GM23338 (cell line): ENCODE measurements around the gene KIF15. TPM values are rescaled to one million over a fixed set of nuclear protein-coding genes. Genes with fewer than 3 reads are reported as not detected.

Source experiments
- ATAC-seq: fragments of 200-7000 bp; cut with Tn5 transposase; 3 replicates; pipeline ENCODE4 v1.9.1; 2020
- DNase-seq: peaks from one replicate; pipeline ENCODE4 v3.0.0-alpha.2; 2015; ENCODE audit warnings: low spot score
- H2AFZ ChIP-seq: fragments of 200-600 bp; sonication (generic); 2 replicates; pipeline ENCODE4 v1.8.0; 2016; ENCODE audit warnings: antibody characterized with exemption, mild to moderate bottlenecking, moderate library complexity
- H3F3A ChIP-seq: fragments of 200-600 bp; sonication (generic); replicated peaks from 2 replicates; pipeline ENCODE4 v1.8.0; 2017; ENCODE audit warnings: antibody characterized with exemption, mixed run types, low read depth
- H3K27ac ChIP-seq: fragments of 200-600 bp; sonication (generic); 2 replicates; pipeline ENCODE4 v1.6.1; 2016; ENCODE audit warnings: low read depth
- H3K27me3 ChIP-seq: fragments of 200-600 bp; sonication (generic); 2 replicates; pipeline ENCODE4 v1.8.0; 2016; ENCODE audit warnings: mild to moderate bottlenecking, mixed run types, moderate library complexity; ENCODE audit not compliant: insufficient read depth
- H3K36me3 ChIP-seq: fragments of 200-600 bp; sonication (generic); 2 replicates; pipeline ENCODE4 v1.8.0; 2016; ENCODE audit warnings: mild to moderate bottlenecking; ENCODE audit not compliant: insufficient read depth
- H3K4me1 ChIP-seq: fragments of 200-600 bp; sonication (generic); 2 replicates; pipeline ENCODE4 v1.8.0; 2016; ENCODE audit warnings: mild to moderate bottlenecking, moderate library complexity; ENCODE audit not compliant: insufficient read depth
- H3K4me2 ChIP-seq: fragments of 200-600 bp; sonication (generic); 2 replicates; pipeline ENCODE4 v1.7.1; 2017; ENCODE audit warnings: mixed run types
- H3K4me3 ChIP-seq: fragments of 200-600 bp; sonication (generic); 2 replicates; pipeline ENCODE4 v1.6.1; 2016; ENCODE audit warnings: mixed run types
- H3K79me2 ChIP-seq: fragments of 200-600 bp; sonication (generic); replicated peaks from 2 replicates; pipeline ENCODE4 v1.8.0; 2017; ENCODE audit warnings: mild to moderate bottlenecking; ENCODE audit not compliant: insufficient read depth
- H3K9me2 ChIP-seq: fragments of 200-600 bp; sonication (generic); 2 replicates; pipeline ENCODE4 v1.8.0; 2017; ENCODE audit not compliant: insufficient read depth
- H4K20me1 ChIP-seq: fragments of 200-600 bp; sonication (generic); replicated peaks from 2 replicates; pipeline ENCODE4 v1.8.0; 2017; ENCODE audit warnings: mild to moderate bottlenecking; ENCODE audit not compliant: insufficient read depth
- H3K27ac Mint-ChIP-seq: 2 replicates; pipeline ENCODE4 v1.8.0; 2020; ENCODE audit warnings: inconsistent platforms, mild to moderate bottlenecking, moderate library complexity, mixed read lengths
- H3K27me3 Mint-ChIP-seq: 3 replicates; pipeline ENCODE4 v1.8.0; 2022; ENCODE audit warnings: low read depth, mild to moderate bottlenecking, moderate library complexity, mixed read lengths, inconsistent platforms; ENCODE audit not compliant: insufficient read depth, poor library complexity
- H3K36me3 Mint-ChIP-seq: 3 replicates; pipeline ENCODE4 v1.8.0; 2021; ENCODE audit warnings: low read depth, mild to moderate bottlenecking, inconsistent platforms, moderate library complexity, mixed read lengths
- H3K4me1 Mint-ChIP-seq: 3 replicates; pipeline ENCODE4 v1.8.0; 2020; ENCODE audit warnings: mild to moderate bottlenecking, inconsistent platforms, mixed read lengths
- H3K4me3 Mint-ChIP-seq: 3 replicates; pipeline ENCODE4 v1.8.0; 2021; ENCODE audit warnings: moderate library complexity, mild to moderate bottlenecking, inconsistent platforms, mixed read lengths
- H3K9me3 Mint-ChIP-seq: 3 replicates; pipeline ENCODE4 v1.8.0; 2020; ENCODE audit warnings: moderate library complexity, mild to moderate bottlenecking, inconsistent platforms, mixed read lengths
- CREB1 ChIP-seq: fragments of 250-450 bp; sonication (Bioruptor Pico); IDR thresholded peaks from 2 replicates; pipeline ENCODE4 v1.5.0; 2020; ENCODE audit warnings: low read depth, mild to moderate bottlenecking, moderate library complexity
- EZH2 ChIP-seq: fragments of 200-600 bp; sonication (generic); IDR thresholded peaks from one replicate; pipeline ENCODE4 v1.8.0; 2017; ENCODE audit warnings: antibody characterized with exemption, mild to moderate bottlenecking, low read depth; ENCODE audit not compliant: unreplicated experiment
- JUNB ChIP-seq: IDR thresholded peaks from one replicate; pipeline ENCODE4 v1.6.1; 2016; ENCODE audit warnings: antibody characterized with exemption; ENCODE audit not compliant: unreplicated experiment
- STAT1 ChIP-seq: IDR thresholded peaks from one replicate; pipeline ENCODE4 v1.6.1; 2016; ENCODE audit warnings: antibody characterized with exemption; ENCODE audit not compliant: unreplicated experiment
- ZNF114 ChIP-seq: fragments of 250-450 bp; sonication (Bioruptor Pico); IDR thresholded peaks from 2 replicates; pipeline ENCODE4 v1.5.0; 2020; ENCODE audit warnings: mild to moderate bottlenecking, moderate library complexity
- polyA plus RNA-seq: library from polyadenylated mRNA; unstranded; fragments of >200 nt; fragmentation: Nextera tagmentation; extraction: Ambion mirVana; gene quantifications from 2 replicates; pipeline ENCODE4 v1.2.1, GENCODE V29; 2016
- total RNA-seq: library from RNA; depleted of rRNA; stranded (reverse); fragments of >200 nt; shearing (Covaris generic); gene quantifications from 2 replicates; pipeline ENCODE4 v1.2.3, GENCODE V29; 2014
- TF ChIP-seq, protein P1 (sequence below): fragments of 250-450 bp; sonication (Bioruptor Pico); IDR thresholded peaks from 2 replicates; pipeline ENCODE4 v1.5.0; 2020; ENCODE audit warnings: mild to moderate bottlenecking, moderate library complexity

Gene KIF15
- total and polyA plus RNA-seq, 2 experiments from 2014 or later = 21.2 to 25.8 TPM

- Mint-ChIP-seq H3K4me3 (no peak overlapping the region), H3K27ac (no peak overlapping the region), H3K9me3 (no peaks in the 10 kb centered on the region; the same call in 2 of the 3 replicates), H3K4me1 (peaks cover 13% of the 10 kb centered on the region), H3K27me3 (peaks cover 10% of the 10 kb centered on the region), H3K36me3 (no peaks in the 10 kb centered on the region)
- Histone ChIP-seq H3K27ac (no peak overlapping the region), H2AFZ (no peak overlapping the region), H3F3A (no peaks in the 10 kb centered on the region), H3K79me2 (no peaks in the 10 kb centered on the region), H3K4me2 (no peak overlapping the region), H3K9me2 (no peaks in the 10 kb centered on the region), H3K36me3 (no peaks in the 10 kb centered on the region), H3K27me3 (no peaks in the 10 kb centered on the region), H3K4me3 (no peak overlapping the region), H4K20me1 (no peaks in the 10 kb centered on the region), H3K4me1 (no peaks in the 10 kb centered on the region; the same call in 1 of the 2 replicates)
- DNase-seq (peak; percentile 51), ATAC-seq (peak; percentile 26; the same call in 1 of the 3 replicates)
- TF ChIP-seq EZH2 (no peak), CREB1 (CRISPR knock-in tag) (no peak), ZNF114 (no peak), STAT1 (no peak), JUNB (no peak)
- TF ChIP-seq, protein P1, sequence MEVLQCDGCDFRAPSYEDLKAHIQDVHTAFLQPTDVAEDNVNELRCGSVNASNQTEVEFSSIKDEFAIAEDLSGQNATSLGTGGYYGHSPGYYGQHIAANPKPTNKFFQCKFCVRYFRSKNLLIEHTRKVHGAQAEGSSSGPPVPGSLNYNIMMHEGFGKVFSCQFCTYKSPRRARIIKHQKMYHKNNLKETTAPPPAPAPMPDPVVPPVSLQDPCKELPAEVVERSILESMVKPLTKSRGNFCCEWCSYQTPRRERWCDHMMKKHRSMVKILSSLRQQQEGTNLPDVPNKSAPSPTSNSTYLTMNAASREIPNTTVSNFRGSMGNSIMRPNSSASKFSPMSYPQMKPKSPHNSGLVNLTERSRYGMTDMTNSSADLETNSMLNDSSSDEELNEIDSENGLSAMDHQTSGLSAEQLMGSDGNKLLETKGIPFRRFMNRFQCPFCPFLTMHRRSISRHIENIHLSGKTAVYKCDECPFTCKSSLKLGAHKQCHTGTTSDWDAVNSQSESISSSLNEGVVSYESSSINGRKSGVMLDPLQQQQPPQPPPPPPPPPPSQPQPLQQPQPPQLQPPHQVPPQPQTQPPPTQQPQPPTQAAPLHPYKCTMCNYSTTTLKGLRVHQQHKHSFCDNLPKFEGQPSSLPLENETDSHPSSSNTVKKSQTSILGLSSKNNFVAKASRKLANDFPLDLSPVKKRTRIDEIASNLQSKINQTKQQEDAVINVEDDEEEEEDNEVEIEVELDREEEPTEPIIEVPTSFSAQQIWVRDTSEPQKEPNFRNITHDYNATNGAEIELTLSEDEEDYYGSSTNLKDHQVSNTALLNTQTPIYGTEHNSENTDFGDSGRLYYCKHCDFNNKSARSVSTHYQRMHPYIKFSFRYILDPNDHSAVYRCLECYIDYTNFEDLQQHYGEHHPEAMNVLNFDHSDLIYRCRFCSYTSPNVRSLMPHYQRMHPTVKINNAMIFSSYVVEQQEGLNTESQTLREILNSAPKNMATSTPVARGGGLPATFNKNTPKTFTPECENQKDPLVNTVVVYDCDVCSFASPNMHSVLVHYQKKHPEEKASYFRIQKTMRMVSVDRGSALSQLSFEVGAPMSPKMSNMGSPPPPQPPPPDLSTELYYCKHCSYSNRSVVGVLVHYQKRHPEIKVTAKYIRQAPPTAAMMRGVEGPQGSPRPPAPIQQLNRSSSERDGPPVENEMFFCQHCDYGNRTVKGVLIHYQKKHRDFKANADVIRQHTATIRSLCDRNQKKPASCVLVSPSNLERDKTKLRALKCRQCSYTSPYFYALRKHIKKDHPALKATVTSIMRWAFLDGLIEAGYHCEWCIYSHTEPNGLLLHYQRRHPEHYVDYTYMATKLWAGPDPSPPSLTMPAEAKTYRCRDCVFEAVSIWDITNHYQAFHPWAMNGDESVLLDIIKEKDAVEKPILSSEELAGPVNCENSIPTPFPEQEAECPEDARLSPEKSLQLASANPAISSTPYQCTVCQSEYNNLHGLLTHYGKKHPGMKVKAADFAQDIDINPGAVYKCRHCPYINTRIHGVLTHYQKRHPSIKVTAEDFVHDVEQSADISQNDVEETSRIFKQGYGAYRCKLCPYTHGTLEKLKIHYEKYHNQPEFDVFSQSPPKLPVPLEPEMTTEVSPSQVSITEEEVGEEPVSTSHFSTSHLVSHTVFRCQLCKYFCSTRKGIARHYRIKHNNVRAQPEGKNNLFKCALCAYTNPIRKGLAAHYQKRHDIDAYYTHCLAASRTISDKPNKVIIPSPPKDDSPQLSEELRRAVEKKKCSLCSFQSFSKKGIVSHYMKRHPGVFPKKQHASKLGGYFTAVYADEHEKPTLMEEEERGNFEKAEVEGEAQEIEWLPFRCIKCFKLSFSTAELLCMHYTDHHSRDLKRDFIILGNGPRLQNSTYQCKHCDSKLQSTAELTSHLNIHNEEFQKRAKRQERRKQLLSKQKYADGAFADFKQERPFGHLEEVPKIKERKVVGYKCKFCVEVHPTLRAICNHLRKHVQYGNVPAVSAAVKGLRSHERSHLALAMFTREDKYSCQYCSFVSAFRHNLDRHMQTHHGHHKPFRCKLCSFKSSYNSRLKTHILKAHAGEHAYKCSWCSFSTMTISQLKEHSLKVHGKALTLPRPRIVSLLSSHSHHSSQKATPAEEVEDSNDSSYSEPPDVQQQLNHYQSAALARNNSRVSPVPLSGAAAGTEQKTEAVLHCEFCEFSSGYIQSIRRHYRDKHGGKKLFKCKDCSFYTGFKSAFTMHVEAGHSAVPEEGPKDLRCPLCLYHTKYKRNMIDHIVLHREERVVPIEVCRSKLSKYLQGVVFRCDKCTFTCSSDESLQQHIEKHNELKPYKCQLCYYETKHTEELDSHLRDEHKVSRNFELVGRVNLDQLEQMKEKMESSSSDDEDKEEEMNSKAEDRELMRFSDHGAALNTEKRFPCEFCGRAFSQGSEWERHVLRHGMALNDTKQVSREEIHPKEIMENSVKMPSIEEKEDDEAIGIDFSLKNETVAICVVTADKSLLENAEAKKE (CRISPR knock-in tag) = no peak
Measured at GRCh38 chr3:44894485-44894884, 132.9 kb downstream of the KIF15 start.

- H3K4me1 Mint-ChIP-seq = peaks cover 18% of the 10 kb centered on the region
- H3K4me1 ChIP-seq = no peaks in the 10 kb centered on the region; the same call in 1 of the 2 replicates
- H3K36me3 Mint-ChIP-seq = no peaks in the 10 kb centered on the region
- peaks cover 12% of the 10 kb centered on the region for H3K27me3 Mint-ChIP-seq
- H3F3A ChIP-seq = no peaks in the 10 kb centered on the region
- no peak for DNase-seq
- no peak overlapping the region for H2AFZ ChIP-seq
- no peak overlapping the region for H3K27ac Mint-ChIP-seq
- no peaks in the 10 kb centered on the region for H3K36me3 ChIP-seq
- no peak for ATAC-seq
- no peaks in the 10 kb centered on the region; the same call in 2 of the 3 replicates for H3K9me3 Mint-ChIP-seq
- H3K27ac ChIP-seq = no peak overlapping the region
- H3K4me3 Mint-ChIP-seq = no peak overlapping the region
- H3K4me2 ChIP-seq = no peak overlapping the region
- no peaks in the 10 kb centered on the region for H3K27me3 ChIP-seq
- H4K20me1 ChIP-seq = no peaks in the 10 kb centered on the region
- H3K79me2 ChIP-seq = no peaks in the 10 kb centered on the region
- H3K9me2 ChIP-seq = no peaks in the 10 kb centered on the region
- H3K4me3 ChIP-seq = no peak overlapping the region
- TF ChIP-seq, protein P1 (CRISPR knock-in tag) = no peak
- TF ChIP-seq EZH2 (no peak), CREB1 (CRISPR knock-in tag) (no peak), STAT1 (no peak), ZNF114 (no peak), JUNB (no peak)
Measured at GRCh38 chr3:44896440-44896839, 134.8 kb downstream of the KIF15 start.
